K562 (cell line): ENCODE results near the gene TPK1. TPM values are rescaled to one million over a fixed set of nuclear protein-coding genes. Genes with fewer than 3 reads are reported as not detected.

Experiments
- ASH1L ChIP-seq: fragments of 450-650 bp; IDR thresholded peaks from 2 replicates; pipeline ENCODE4 v1.6.1; 2018; ENCODE audit warnings: borderline replicate concordance, mild to moderate bottlenecking, low read depth; ENCODE audit not compliant: partially characterized antibody
- DEAF1 ChIP-seq: fragments of 450-650 bp; formaldehyde crosslinking; IDR thresholded peaks from 2 replicates; pipeline ENCODE4 v1.4.0; 2020; ENCODE audit warnings: mild to moderate bottlenecking, moderate library complexity
- ESRRB ChIP-seq: fragments of 250-450 bp; sonication (Bioruptor Pico); IDR thresholded peaks from 2 replicates; pipeline ENCODE4 v1.5.0; 2020; ENCODE audit warnings: mild to moderate bottlenecking, moderate library complexity, borderline replicate concordance
- FOXO4 ChIP-seq: fragments of 450-650 bp; formaldehyde crosslinking; IDR thresholded peaks from 2 replicates; pipeline ENCODE4 v1.4.0; 2020; ENCODE audit warnings: mild to moderate bottlenecking, moderate library complexity
- HNRNPK ChIP-seq: fragments of 200-400 bp; formaldehyde crosslinking; IDR thresholded peaks from one replicate; pipeline ENCODE4 v1.6.1; 2018; ENCODE audit warnings: mild to moderate bottlenecking, low read depth, low read length; ENCODE audit not compliant: poor library complexity, severe bottlenecking
- POLR2H ChIP-seq: IDR thresholded peaks from 2 replicates; pipeline ENCODE4 v1.6.1; 2016; ENCODE audit warnings: missing genetic modification characterization, low read depth, mild to moderate bottlenecking, control low read depth, missing compliant biosample characterization, moderate library complexity
- RAD21 ChIP-seq, 2 experiments: fragments of 250-450 bp in 1 of 2; fragments of 450-650 bp in 1 of 2; sonication (Bioruptor Pico) in 1 of 2; formaldehyde crosslinking in 1 of 2; IDR thresholded peaks in 1 of 2; conservative IDR thresholded peaks in 1 of 2; 2 replicates each; pipeline versions ENCODE4 v1.4.0 to v1.8.0; 2020 to 2022; ENCODE audit warnings: mild to moderate bottlenecking in 2 of 2, moderate library complexity in 1 of 2
- SMC3 ChIP-seq: conservative IDR thresholded peaks from 2 replicates; pipeline ENCODE4 v1.6.1; 2011; ENCODE audit warnings: low read depth, low read length, improper control_type of control experiment; ENCODE audit not compliant: insufficient read depth
- TCF15 ChIP-seq: fragments of 250-450 bp; sonication (Bioruptor Pico); IDR thresholded peaks from 2 replicates; pipeline ENCODE4 v1.8.0; 2022; ENCODE audit warnings: moderate library complexity, mild to moderate bottlenecking, inconsistent platforms
- ZNF212 ChIP-seq: fragments of 450-650 bp; formaldehyde crosslinking; IDR thresholded peaks from 2 replicates; pipeline ENCODE4 v1.4.0; 2020; ENCODE audit warnings: mild to moderate bottlenecking
- ZNF316 ChIP-seq: fragments of 450-650 bp; IDR thresholded peaks from 2 replicates; pipeline ENCODE4 v1.6.1; 2016
- ZNF644 ChIP-seq: fragments of 200-800 bp; sonication (Bioruptor generic); IDR thresholded peaks from 2 replicates; pipeline ENCODE4 v1.6.1; 2016; ENCODE audit warnings: low read depth, missing genetic modification characterization, missing compliant biosample characterization
- polyA plus RNA-seq, 8 experiments: library from polyadenylated mRNA; depleted of rRNA in 4 of 8; stranded (reverse) in 5 of 8; unstranded in 3 of 8; fragments of >200 nt; fragmentation: Nextera tagmentation in 2 of 8; fragmentation: Illumina TruSeq in 1 of 8; extraction: Ambion mirVana in 2 of 8; extraction: Trizol in 1 of 8; gene quantifications; 2 replicates each; pipeline versions ENCODE4 v1.2.1 to v1.2.3, GENCODE V29; 2011 to 2014; ENCODE audit warnings: inconsistent platforms in 1 of 8, missing spikeins in 1 of 8
- total RNA-seq, 7 experiments: library from RNA; depleted of rRNA in 6 of 7; stranded (reverse); fragments of >200 nt in 6 of 7; fragmentation: Illumina TruSeq in 2 of 7; extraction: Trizol in 2 of 7; gene quantifications; 2 replicates each; pipeline versions ENCODE4 v1.2.1 to v1.2.3, GENCODE V29; 2011 to 2021; ENCODE audit warnings: low replicate concordance in 1 of 7

TPK1 gene
- total and polyA plus RNA-seq, 9 of the 15 experiments (the other 6 are each of a cell fraction or from before 2014, with no cell fraction given) = 5.1 to 16.2 (median 9.2) TPM

GRCh38 chr7:144854839-144855424 lies 19.1 kb upstream of the TPK1 start (continued):
- TF ChIP-seq FOXO4 = no peak
- TF ChIP-seq DEAF1 (CRISPR knock-in tag) = peak; percentile 56; the same call in 1 of the 2 replicates
- 0 out of 2 replicates have a peak, but pooled peaks have one; percentile 20 for TF ChIP-seq SMC3
- TF ChIP-seq ASH1L = no peak
- TF ChIP-seq TCF15 (CRISPR knock-in tag) = no peak
- TF ChIP-seq ZNF316 = peak; percentile 48
- TF ChIP-seq ESRRB (CRISPR knock-in tag) = no peak
- peak; percentile 78 to 79 for TF ChIP-seq RAD21 (CRISPR knock-in tag; conservative IDR thresholded peaks at IDR 0.05 in 1 of 2, IDR thresholded peaks at IDR 0.05 in 1 of 2)
- no peak for TF ChIP-seq HNRNPK
- TF ChIP-seq ZNF212 (CRISPR knock-in tag) = no peak
- TF ChIP-seq ZNF644 (tag) = 0 out of 2 replicates have a peak, but pooled peaks have one; percentile 36
- no peak for TF ChIP-seq POLR2H (tag)
